Stimulated activated CD4-positive, alpha-beta T cell treated with anti-CD3 and anti-CD28 coated beads, Interleukin-12 subunit alpha, Interleukin-12 subunit beta, amount 100 ng/mL, for 4 hours (primary cell): ENCODE data around the gene ASB4.
"Not testable (repeated sequence)": the region's sequence is repeated elsewhere in the genome, so short reads cannot be mapped to it uniquely, and the experiment has no call there.

Experiments used
- DNase-seq: peaks from one replicate; pipeline ENCODE4 v3.0.0-alpha.2; 2020

Gene ASB4

GRCh38 chr7:95485391-95486123 is at the start of gene ASB4:
Gene ASB4 (plus strand): TSS chr7:95485943. CDS start chr7:95485972, 29 bp downstream.
- DNase-seq, result no peak

- no peak for DNase-seq
These were observed 49.3 kb upstream of the ASB4 start for GRCh38 chr7:95436407-95436806.

GRCh38 chr7:95440394-95441038 is 45.2 kb upstream of the ASB4 start:
- no peak for DNase-seq

- DNase-seq, result no peak
These were observed 44.5 kb upstream of the ASB4 start for GRCh38 chr7:95441042-95441823.

GRCh38 chr7:95444796-95445195 is 40.9 kb upstream of the ASB4 start:
- DNase-seq, result no peak

GRCh38 chr7:95446618-95447017 is 39.1 kb upstream of the ASB4 start:
- no peak for DNase-seq

GRCh38 chr7:95454438-95455045 is 31.2 kb upstream of the ASB4 start:
- no peak for DNase-seq

- DNase-seq, result no peak
These were observed 27.8 kb upstream of the ASB4 start for GRCh38 chr7:95457947-95458346.

- not testable (repeated sequence) for DNase-seq
These were observed 25.1 kb upstream of the ASB4 start for GRCh38 chr7:95460653-95461052.

GRCh38 chr7:95467912-95468607 is 17.7 kb upstream of the ASB4 start:
- DNase-seq, result no peak

GRCh38 chr7:95469187-95469586 is 16.6 kb upstream of the ASB4 start:
- no peak for DNase-seq

- DNase-seq, result no peak
These were observed 15.9 kb upstream of the ASB4 start for GRCh38 chr7:95469848-95470247.

- no peak for DNase-seq
These were observed 15.3 kb upstream of the ASB4 start for GRCh38 chr7:95470452-95470851.

- DNase-seq, result no peak
These were observed 14.7 kb upstream of the ASB4 start for GRCh38 chr7:95471071-95471470.

GRCh38 chr7:95472581-95473161 is 13.1 kb upstream of the ASB4 start:
- DNase-seq, result no peak

GRCh38 chr7:95473276-95473985 is 12.3 kb upstream of the ASB4 start:
- no peak for DNase-seq

GRCh38 chr7:95476072-95476847 is 9.5 kb upstream of the ASB4 start:
- DNase-seq, result no peak

- DNase-seq, result peak; percentile 25
These were observed 8.7 kb upstream of the ASB4 start for GRCh38 chr7:95476904-95477594.

- DNase-seq, result no peak
These were observed 7.3 kb upstream of the ASB4 start for GRCh38 chr7:95478272-95479037.
